Liver (tissue), 9 donors: ENCODE results near the gene NBEAL1. TPM values are rescaled to one million over a fixed set of nuclear protein-coding genes. Genes with fewer than 3 reads are reported as not detected.

Source experiments
- DNase-seq: peaks from one replicate; pipeline ENCODE4 v3.0.0-alpha.2; 2017; ENCODE audit warnings: low spot score
- H3K27ac ChIP-seq, 2 donors: one replicate each; pipeline ENCODE4 v1.7.0; 2013; ENCODE audit warnings: inconsistent platforms in 2 of 2, low read length in 2 of 2, control low read depth in 1 of 2, low read depth in 1 of 2, mild to moderate bottlenecking in 1 of 2
- H3K27me3 ChIP-seq, 4 donors: one replicate each; pipeline versions ENCODE4 v1.6.1 to v1.7.0; 2013; ENCODE audit warnings: low read length in 3 of 4, inconsistent platforms in 1 of 4, mild to moderate bottlenecking in 1 of 4, moderate library complexity in 1 of 4; ENCODE audit not compliant: control insufficient read depth in 4 of 4, insufficient read depth in 4 of 4
- H3K36me3 ChIP-seq, 4 donors: one replicate each; pipeline versions ENCODE4 v1.6.1 to v1.7.0; 2013; ENCODE audit warnings: low read length in 3 of 4, mild to moderate bottlenecking in 3 of 4, low read depth in 1 of 4, moderate library complexity in 1 of 4; ENCODE audit not compliant: control insufficient read depth in 4 of 4, insufficient read depth in 3 of 4
- H3K4me1 ChIP-seq, 4 donors: one replicate each; pipeline versions ENCODE4 v1.6.1 to v1.7.0; 2013; ENCODE audit warnings: low read length in 3 of 4, mild to moderate bottlenecking in 3 of 4, moderate library complexity in 1 of 4; ENCODE audit not compliant: control insufficient read depth in 4 of 4, insufficient read depth in 4 of 4
- H3K4me3 ChIP-seq, 3 donors: one replicate each; pipeline versions ENCODE4 v1.6.1 to v1.7.0; 2013; ENCODE audit warnings: low read length in 3 of 3, control low read depth in 1 of 3, low read depth in 1 of 3, mild to moderate bottlenecking in 1 of 3
- H3K9ac ChIP-seq, 2 donors: one replicate each; pipeline ENCODE4 v1.7.0; 2013; ENCODE audit warnings: low read length in 2 of 2, mild to moderate bottlenecking in 2 of 2, moderate library complexity in 2 of 2, control low read depth in 1 of 2, low read depth in 1 of 2
- H3K9me3 ChIP-seq, 4 donors: one replicate each; pipeline versions ENCODE4 v1.6.1 to v1.7.0; 2013; ENCODE audit warnings: low read length in 3 of 4; ENCODE audit not compliant: control insufficient read depth in 4 of 4
- CTCF ChIP-seq: fragments of 150-350 bp; IDR thresholded peaks from 2 replicates; pipeline ENCODE4 v1.5.1; 2017; ENCODE audit warnings: improper control_type of control experiment, low read depth, low read length; ENCODE audit not compliant: missing input control
- FOXA1 ChIP-seq: IDR thresholded peaks from 2 replicates; pipeline ENCODE4 v1.6.1; 2016; ENCODE audit warnings: antibody characterized with exemption
- GABPA ChIP-seq, 2 donors: IDR thresholded peaks in 1 of 2; conservative IDR thresholded peaks in 1 of 2; 2 replicates each; pipeline ENCODE4 v1.6.1; 2016; ENCODE audit warnings: antibody characterized with exemption in 2 of 2, mild to moderate bottlenecking in 1 of 2, moderate library complexity in 1 of 2
- HNF4A ChIP-seq, 2 donors: conservative IDR thresholded peaks; 2 replicates each; pipeline ENCODE4 v1.6.1; 2016; ENCODE audit warnings: antibody characterized with exemption in 2 of 2, mild to moderate bottlenecking in 2 of 2
- JUND ChIP-seq, 2 donors: IDR thresholded peaks; 2 replicates each; pipeline ENCODE4 v1.6.1; 2016; ENCODE audit warnings: antibody characterized with exemption in 2 of 2
- RAD21 ChIP-seq, 2 donors: IDR thresholded peaks; 2 replicates each; pipeline ENCODE4 v1.6.1; 2016; ENCODE audit warnings: antibody characterized with exemption in 2 of 2, mild to moderate bottlenecking in 2 of 2
- REST ChIP-seq: IDR thresholded peaks from 2 replicates; pipeline ENCODE4 v1.6.1; 2016; ENCODE audit warnings: antibody characterized with exemption, mild to moderate bottlenecking
- RXRA ChIP-seq, 2 donors: IDR thresholded peaks; 2 replicates each; pipeline ENCODE4 v1.6.1; 2017 to 2018; ENCODE audit warnings: antibody characterized with exemption in 2 of 2, mild to moderate bottlenecking in 1 of 2
- SP1 ChIP-seq: IDR thresholded peaks from 2 replicates; pipeline ENCODE4 v1.6.1; 2018; ENCODE audit warnings: antibody characterized with exemption, mild to moderate bottlenecking
- TAF1 ChIP-seq: conservative IDR thresholded peaks from 2 replicates; pipeline ENCODE4 v1.6.1; 2016; ENCODE audit warnings: antibody characterized with exemption, mild to moderate bottlenecking
- ZBTB33 ChIP-seq: IDR thresholded peaks from 2 replicates; pipeline ENCODE4 v1.6.1; 2016; ENCODE audit warnings: antibody characterized with exemption
- WGBS: extraction: QIAGEN DNeasy Blood & Tissue Kit; methylation state at CpG from one replicate; pipeline ENCODE4 v1.1.7; 2013; 5-methylcytosine and 5-hydroxymethylcytosine counted together
- polyA plus RNA-seq, 2 donors: library from polyadenylated mRNA; stranded (reverse) in 1 of 2; unstranded in 1 of 2; fragments of 200-250 nt in 1 of 2; fragments of >200 nt in 1 of 2; fragmentation: Nextera tagmentation in 1 of 2; extraction: Ambion mirVana in 1 of 2; gene quantifications; one replicate each; pipeline versions ENCODE4 v1.2.1 to v1.2.3, GENCODE V29; 2013 to 2015
- total RNA-seq, 2 donors: library from RNA; depleted of rRNA; stranded (reverse); fragments of >200 nt; gene quantifications; one replicate each; pipeline ENCODE4 v1.2.3, GENCODE V29; 2014
- TF ChIP-seq, protein P1 (sequence below): IDR thresholded peaks from 2 replicates; pipeline ENCODE4 v1.6.1; 2016; ENCODE audit warnings: antibody characterized with exemption
- TF ChIP-seq, protein P2 (sequence below): IDR thresholded peaks from 2 replicates; pipeline ENCODE4 v1.6.1; 2016; ENCODE audit warnings: antibody characterized with exemption
- donor health status: healthy.
- donor health status: healthy.
- donor health status: healthy.
- donor health status: healthy.
- donor health status: healthy.

The NBEAL1 gene
- total and polyA plus RNA-seq, 4 donors: 4.4 to 47.9 (median 17.0) TPM

- H3K27ac ChIP-seq: no peak overlapping the region
Measured at GRCh38 chr2:203030545-203030944, 15.9 kb downstream of the NBEAL1 start.

GRCh38 chr2:203030991-203031390 is 16.3 kb downstream of the NBEAL1 start:
- peaks cover 0 to 1% (median 0%) of the 10 kb centered on the region in 4 donors for H3K36me3 ChIP-seq
- H3K4me3 ChIP-seq: no peak overlapping the region
- H3K27ac ChIP-seq: no peak overlapping the region
- peaks cover 0 to 5% (median 3%) of the 10 kb centered on the region in 4 donors for H3K4me1 ChIP-seq
- TF ChIP-seq, protein P1, sequence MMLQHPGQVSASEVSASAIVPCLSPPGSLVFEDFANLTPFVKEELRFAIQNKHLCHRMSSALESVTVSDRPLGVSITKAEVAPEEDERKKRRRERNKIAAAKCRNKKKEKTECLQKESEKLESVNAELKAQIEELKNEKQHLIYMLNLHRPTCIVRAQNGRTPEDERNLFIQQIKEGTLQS: no peak
- no peak for TF ChIP-seq GABPA (IDR thresholded peaks at IDR 0.05 in 1 of 2, conservative IDR thresholded peaks at IDR 0.05 in 1 of 2)
- H3K9ac ChIP-seq: no peak overlapping the region
- no peaks in the 10 kb centered on the region for H3K9me3 ChIP-seq
- H3K27me3 ChIP-seq: no peaks in the 10 kb centered on the region
- WGBS: 87% methylated on average over 5 of the region's 5 CpGs
- DNase-seq: no peak

More at GRCh38 chr2:203030545-203030944, 15.9 kb downstream of the NBEAL1 start:
- WGBS: 96% methylated on average over 2 of the region's 2 CpGs
- Histone ChIP-seq H3K9ac (no peak overlapping the region), H3K27me3 (no peaks in the 10 kb centered on the region), H3K36me3 (peaks cover 0 to 1% (median 0%) of the 10 kb centered on the region in 4 donors), H3K4me3 (no peak overlapping the region), H3K4me1 (peaks cover 0 to 2% (median under 1%) of the 10 kb centered on the region in 4 donors), H3K9me3 (no peaks in the 10 kb centered on the region)
- no peak for DNase-seq
- TF ChIP-seq ZBTB33 (no peak), SP1 (no peak), RXRA (IDR thresholded peaks at IDR 0.05) (no peak), RAD21 (IDR thresholded peaks at IDR 0.05) (no peak), REST (no peak), JUND (IDR thresholded peaks at IDR 0.05) (no peak), FOXA1 (no peak), HNF4A (conservative IDR thresholded peaks at IDR 0.05) (no peak), GABPA (IDR thresholded peaks at IDR 0.05 in 1 of 2, conservative IDR thresholded peaks at IDR 0.05 in 1 of 2) (no peak)
- TF ChIP-seq, protein P2, sequence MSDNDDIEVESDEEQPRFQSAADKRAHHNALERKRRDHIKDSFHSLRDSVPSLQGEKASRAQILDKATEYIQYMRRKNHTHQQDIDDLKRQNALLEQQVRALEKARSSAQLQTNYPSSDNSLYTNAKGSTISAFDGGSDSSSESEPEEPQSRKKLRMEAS: no peak

DNA sequence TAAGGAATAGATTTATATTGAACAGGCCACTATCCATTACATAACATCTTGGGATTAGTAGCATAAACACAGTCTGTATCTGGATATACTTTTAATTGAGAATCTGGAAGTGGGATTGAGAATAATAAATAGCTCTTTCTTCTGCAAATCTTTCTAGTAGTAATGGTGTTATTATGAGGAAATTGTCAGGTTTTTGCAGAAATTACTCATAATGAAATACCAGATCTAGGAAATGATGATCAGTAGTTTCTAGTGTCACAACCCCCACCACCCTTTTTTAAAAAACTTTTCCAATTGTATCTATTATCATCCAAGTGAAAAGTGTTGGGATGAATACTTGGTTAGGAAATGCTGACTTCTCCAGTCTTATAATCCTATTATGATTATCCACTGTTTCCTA is 18.7 kb downstream of the NBEAL1 start:
- no peak overlapping the region for H3K27ac ChIP-seq
- H3K9me3 ChIP-seq: no peaks in the 10 kb centered on the region
- no peak for DNase-seq
- H3K36me3 ChIP-seq: peaks cover 0 to 1% (median 0%) of the 10 kb centered on the region in 4 donors
- H3K4me3 ChIP-seq: no peak overlapping the region
- TF ChIP-seq SP1 (no peak), RAD21 (IDR thresholded peaks at IDR 0.05) (no peak), TAF1 (no peak), RXRA (IDR thresholded peaks at IDR 0.05) (no peak), REST (no peak), CTCF (no peak), JUND (IDR thresholded peaks at IDR 0.05) (no peak), HNF4A (conservative IDR thresholded peaks at IDR 0.05) (no peak), FOXA1 (no peak)
- TF ChIP-seq, protein P2: no peak
- peaks cover 0 to 9% (median 4%) of the 10 kb centered on the region in 4 donors for H3K4me1 ChIP-seq
- no peaks in the 10 kb centered on the region for H3K27me3 ChIP-seq
- H3K9ac ChIP-seq: no peak overlapping the region
